ENCODE measurements around the gene GATC.

GRCh38 chr12:120447992-120448391, 1.7 kb downstream of the GATC start:
- TF ChIP-seq POLR2A (IDR thresholded peaks at IDR 0.05; ENCODE audit: low read depth, low read length): no peak
- TF ChIP-seq POLR2AphosphoS5 (IDR thresholded peaks at IDR 0.05; ENCODE audit: low read depth, low read length): no peak

All from GM12891 (cell line).